ENCODE results near the gene CHRM2. TPM values are rescaled to one million over a fixed set of nuclear protein-coding genes. Genes with fewer than 3 reads are reported as not detected.

Gene CHRM2
- total RNA-seq, 1 experiment from 2014 or later, result not detected

DNA sequence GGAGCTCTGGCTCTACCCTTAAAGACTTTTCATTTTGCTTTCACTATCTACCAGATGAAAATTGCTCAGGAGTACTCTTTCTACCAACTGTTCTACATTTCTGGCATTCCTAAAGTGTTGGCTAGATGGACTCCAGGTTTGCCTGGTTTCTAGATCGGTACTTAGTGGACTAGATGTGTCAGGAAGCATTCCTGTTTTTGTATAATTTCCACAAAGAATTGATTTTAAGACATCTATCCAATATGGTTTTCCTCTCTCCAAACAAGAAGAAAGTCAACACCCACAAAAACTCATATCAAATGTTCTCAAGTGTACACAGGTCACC, 157.7 kb downstream of the CHRM2 start:
- H3K4me2 ChIP-seq (ENCODE audit: insufficient read depth, insufficient read length, low read length), result no peak overlapping the region
- H3K23me2 ChIP-seq (ENCODE audit: insufficient read length, low read depth, low read length, poor library complexity, severe bottlenecking), result no peaks in the 10 kb centered on the region
- peaks cover 0 to 6% of the 10 kb centered on the region in 2 experiments; a peak in 1 of 5 replicates for H3K9me3 Mint-ChIP-seq
- no peaks in the 10 kb centered on the region for H3K4me1 ChIP-seq (ENCODE audit: insufficient read depth, low read length)
- no peak overlapping the region for H2BK12ac ChIP-seq (ENCODE audit: insufficient read length, low read depth, low read length)
- H3K27me3 ChIP-seq (ENCODE audit: insufficient read depth, low read length), result no peaks in the 10 kb centered on the region
- no peak overlapping the region for H3K56ac ChIP-seq (ENCODE audit: insufficient read length, low read depth, low read length)
- no peak overlapping the region for H3K23ac ChIP-seq (ENCODE audit: insufficient read length, low read depth, low read length)
- no peak overlapping the region for H3K14ac ChIP-seq (ENCODE audit: insufficient read depth, low read length)
- H2AK5ac ChIP-seq (ENCODE audit: insufficient read length, low read length), result no peak overlapping the region
- WGBS (ENCODE audit: extremely low coverage, insufficient read length, low lambda C conversion rate), result no CpG with 5 or more reads among the region's 1 CpG
- DNase-seq, result no peak
- no peak overlapping the region for H4K91ac ChIP-seq (ENCODE audit: insufficient read length, low read depth, low read length)
- no peak overlapping the region for H4K8ac ChIP-seq (replicated peaks; ENCODE audit: insufficient read length, low read depth, low read length)
- no peaks in the 10 kb centered on the region for H4K20me1 ChIP-seq (ENCODE audit: control insufficient read depth, insufficient read depth, insufficient read length)
- H3K4me1 Mint-ChIP-seq, result no peaks in the 10 kb centered on the region
- no peak overlapping the region for H4K5ac ChIP-seq (ENCODE audit: insufficient read length, low read depth, low read length)
- H3K79me2 ChIP-seq (ENCODE audit: insufficient read depth, low read length), result no peaks in the 10 kb centered on the region
- no peak overlapping the region for H3K27ac Mint-ChIP-seq
- H3K36me3 Mint-ChIP-seq (ENCODE audit: insufficient read depth in 1 of 3, low read depth in 3 of 3), result peaks cover 0 to 12% (median 0%) of the 10 kb centered on the region in 3 experiments; a peak in 3 of 7 replicates
- H3T11ph ChIP-seq (ENCODE audit: low read length), result no peak overlapping the region
- no peak overlapping the region for H2AFZ ChIP-seq (ENCODE audit: low read length)
- H3K4ac ChIP-seq (ENCODE audit: low read depth, low read length), result no peak overlapping the region
- no peak overlapping the region for H3K9ac ChIP-seq (ENCODE audit: extremely low read depth, insufficient read length, low read length)
- TF ChIP-seq, protein P1, sequence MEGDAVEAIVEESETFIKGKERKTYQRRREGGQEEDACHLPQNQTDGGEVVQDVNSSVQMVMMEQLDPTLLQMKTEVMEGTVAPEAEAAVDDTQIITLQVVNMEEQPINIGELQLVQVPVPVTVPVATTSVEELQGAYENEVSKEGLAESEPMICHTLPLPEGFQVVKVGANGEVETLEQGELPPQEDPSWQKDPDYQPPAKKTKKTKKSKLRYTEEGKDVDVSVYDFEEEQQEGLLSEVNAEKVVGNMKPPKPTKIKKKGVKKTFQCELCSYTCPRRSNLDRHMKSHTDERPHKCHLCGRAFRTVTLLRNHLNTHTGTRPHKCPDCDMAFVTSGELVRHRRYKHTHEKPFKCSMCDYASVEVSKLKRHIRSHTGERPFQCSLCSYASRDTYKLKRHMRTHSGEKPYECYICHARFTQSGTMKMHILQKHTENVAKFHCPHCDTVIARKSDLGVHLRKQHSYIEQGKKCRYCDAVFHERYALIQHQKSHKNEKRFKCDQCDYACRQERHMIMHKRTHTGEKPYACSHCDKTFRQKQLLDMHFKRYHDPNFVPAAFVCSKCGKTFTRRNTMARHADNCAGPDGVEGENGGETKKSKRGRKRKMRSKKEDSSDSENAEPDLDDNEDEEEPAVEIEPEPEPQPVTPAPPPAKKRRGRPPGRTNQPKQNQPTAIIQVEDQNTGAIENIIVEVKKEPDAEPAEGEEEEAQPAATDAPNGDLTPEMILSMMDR (conservative IDR thresholded peaks at IDR 0.05), result no peak
- H3K27me3 Mint-ChIP-seq (ENCODE audit: low read depth), result no peaks in the 10 kb centered on the region
- no peak overlapping the region for H3K4me3 Mint-ChIP-seq
- no peak overlapping the region for H2BK15ac ChIP-seq (ENCODE audit: low read depth, low read length)
- no peak overlapping the region for H3K27ac ChIP-seq (ENCODE audit: insufficient read length, low read depth, low read length)
- H2BK5ac ChIP-seq (ENCODE audit: insufficient read length, low read length), result no peak overlapping the region
- H2BK120ac ChIP-seq (ENCODE audit: low read depth, low read length, poor library complexity, severe bottlenecking), result no peak overlapping the region
- no peaks in the 10 kb centered on the region for H3K79me1 ChIP-seq (ENCODE audit: insufficient read depth, low read depth, low read length, poor library complexity, severe bottlenecking)
- H3K9me3 ChIP-seq (ENCODE audit: control insufficient read depth, low read depth, low read length), result no peaks in the 10 kb centered on the region
- H3K18ac ChIP-seq (ENCODE audit: insufficient read length, low read depth, low read length), result no peak overlapping the region
- no peak overlapping the region for H2BK20ac ChIP-seq (ENCODE audit: low read depth, low read length, poor library complexity, severe bottlenecking)
